T follicular helper cell (primary cell): ENCODE measurements around the gene MYL5.
"Not testable (repeated sequence)": the region's sequence is repeated elsewhere in the genome, so short reads cannot be mapped to it uniquely, and the experiment has no call there.

Source experiments
- DNase-seq: peaks from one replicate; pipeline ENCODE4 v3.0.0-alpha.2; 2020; ENCODE audit warnings: low read depth

MYL5 gene

GRCh38 chr4:636628-637159 lies 37.6 kb upstream of the MYL5 start:
- DNase-seq: no peak

- DNase-seq: no peak
Observed at GRCh38 chr4:637536-638280, 36.6 kb upstream of the MYL5 start.

GRCh38 chr4:642366-642765 lies 32.0 kb upstream of the MYL5 start:
- not testable (repeated sequence) for DNase-seq

- DNase-seq: no peak
Observed at GRCh38 chr4:646460-646859, 27.9 kb upstream of the MYL5 start.

GRCh38 chr4:647481-647880 lies 26.9 kb upstream of the MYL5 start:
- no peak for DNase-seq

- no peak for DNase-seq
Observed at GRCh38 chr4:648579-649292, 25.6 kb upstream of the MYL5 start.

GRCh38 chr4:649293-649625 lies 25.1 kb upstream of the MYL5 start:
- DNase-seq: no peak

GRCh38 chr4:649751-650310 lies 24.5 kb upstream of the MYL5 start:
- no peak for DNase-seq

GRCh38 chr4:650461-650860 lies 23.9 kb upstream of the MYL5 start:
- DNase-seq: no peak

GRCh38 chr4:650951-651883 lies 23.1 kb upstream of the MYL5 start:
- DNase-seq: no peak

- DNase-seq: no peak
Observed at GRCh38 chr4:651884-652642, 22.3 kb upstream of the MYL5 start.

- no peak for DNase-seq
Observed at GRCh38 chr4:653080-653821, 21.1 kb upstream of the MYL5 start.

- DNase-seq: no peak
Observed at GRCh38 chr4:653831-654502, 20.4 kb upstream of the MYL5 start.

- DNase-seq: no peak
Observed at GRCh38 chr4:654503-654845, 19.9 kb upstream of the MYL5 start.

GRCh38 chr4:654871-655463 lies 19.4 kb upstream of the MYL5 start:
- DNase-seq: no peak

- no peak for DNase-seq
Observed at GRCh38 chr4:655464-656151, 18.7 kb upstream of the MYL5 start.

GRCh38 chr4:656436-657337 lies 17.7 kb upstream of the MYL5 start:
- DNase-seq: no peak

- no peak for DNase-seq
Observed at GRCh38 chr4:657338-657833, 17.0 kb upstream of the MYL5 start.
